Retinal pigment epithelial cell (primary cell): Measurements from ENCODE around the gene PXN.

Experiments used
- DNase-seq: peaks from one replicate; pipeline ENCODE4 v3.0.0-alpha.2; 2010; ENCODE audit warnings: low read depth
- H3K4me3 ChIP-seq: 2 replicates; pipeline ENCODE4 v1.5.1; 2011; ENCODE audit warnings: mild to moderate bottlenecking, low read length, control low read depth, moderate library complexity
- TF ChIP-seq, protein P1 (sequence below): conservative IDR thresholded peaks from 2 replicates; pipeline ENCODE4 v1.5.1; 2011; ENCODE audit warnings: low read depth, low read length, control low read depth, inconsistent platforms

The PXN gene

DNA sequence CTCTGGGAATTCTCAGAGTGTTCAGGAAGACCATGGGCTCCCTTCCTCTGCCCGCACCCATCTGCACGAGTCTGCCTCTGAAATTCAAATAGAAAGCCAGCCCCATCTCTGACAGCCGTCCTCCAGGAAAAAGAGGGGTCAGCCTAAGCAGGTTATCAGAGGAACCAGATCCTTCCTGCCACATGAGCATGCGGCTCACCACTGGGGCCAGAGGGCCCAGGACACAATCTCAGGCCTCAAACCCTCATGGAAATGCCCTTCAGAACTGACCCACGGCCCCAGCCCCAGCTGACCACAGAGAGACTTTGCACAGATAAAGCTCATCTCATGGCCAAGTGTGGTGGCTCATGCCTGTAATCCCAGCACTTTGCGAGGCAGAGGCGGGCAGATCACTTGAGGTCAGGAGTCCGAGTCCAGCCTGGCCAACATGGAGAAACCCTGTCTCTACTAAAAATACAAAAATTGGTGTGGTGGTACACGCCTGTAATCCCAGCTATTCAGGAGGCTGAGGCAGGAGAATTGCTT is 23.2 kb downstream of the PXN start:
- DNase-seq: no peak
- H3K4me3 ChIP-seq: no peak overlapping the region
- TF ChIP-seq, protein P1, sequence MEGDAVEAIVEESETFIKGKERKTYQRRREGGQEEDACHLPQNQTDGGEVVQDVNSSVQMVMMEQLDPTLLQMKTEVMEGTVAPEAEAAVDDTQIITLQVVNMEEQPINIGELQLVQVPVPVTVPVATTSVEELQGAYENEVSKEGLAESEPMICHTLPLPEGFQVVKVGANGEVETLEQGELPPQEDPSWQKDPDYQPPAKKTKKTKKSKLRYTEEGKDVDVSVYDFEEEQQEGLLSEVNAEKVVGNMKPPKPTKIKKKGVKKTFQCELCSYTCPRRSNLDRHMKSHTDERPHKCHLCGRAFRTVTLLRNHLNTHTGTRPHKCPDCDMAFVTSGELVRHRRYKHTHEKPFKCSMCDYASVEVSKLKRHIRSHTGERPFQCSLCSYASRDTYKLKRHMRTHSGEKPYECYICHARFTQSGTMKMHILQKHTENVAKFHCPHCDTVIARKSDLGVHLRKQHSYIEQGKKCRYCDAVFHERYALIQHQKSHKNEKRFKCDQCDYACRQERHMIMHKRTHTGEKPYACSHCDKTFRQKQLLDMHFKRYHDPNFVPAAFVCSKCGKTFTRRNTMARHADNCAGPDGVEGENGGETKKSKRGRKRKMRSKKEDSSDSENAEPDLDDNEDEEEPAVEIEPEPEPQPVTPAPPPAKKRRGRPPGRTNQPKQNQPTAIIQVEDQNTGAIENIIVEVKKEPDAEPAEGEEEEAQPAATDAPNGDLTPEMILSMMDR: no peak

GRCh38 chr12:120241561-120242274 is 23.8 kb downstream of the PXN start:
- no peak for DNase-seq
- TF ChIP-seq, protein P1: no peak
- no peak overlapping the region for H3K4me3 ChIP-seq

DNA sequence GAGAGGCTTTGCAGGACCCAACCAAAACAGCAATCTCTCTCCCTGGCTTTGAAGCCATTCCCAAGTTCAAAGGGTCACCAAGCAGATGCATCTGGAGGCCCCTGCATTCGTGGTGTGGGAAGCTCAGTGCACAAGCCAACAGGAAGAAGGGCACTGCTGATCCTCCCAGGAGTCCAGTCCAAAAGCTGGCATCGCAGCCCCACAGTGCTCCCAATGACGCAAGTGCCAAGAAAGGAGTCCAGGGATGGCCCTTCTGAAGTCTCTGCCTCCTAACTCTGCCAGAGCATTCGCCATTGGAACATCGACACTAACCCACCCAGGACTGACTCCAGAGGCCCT is 25.1 kb downstream of the PXN start:
- no peak for DNase-seq
- TF ChIP-seq, protein P1: no peak
- no peak overlapping the region for H3K4me3 ChIP-seq

DNA sequence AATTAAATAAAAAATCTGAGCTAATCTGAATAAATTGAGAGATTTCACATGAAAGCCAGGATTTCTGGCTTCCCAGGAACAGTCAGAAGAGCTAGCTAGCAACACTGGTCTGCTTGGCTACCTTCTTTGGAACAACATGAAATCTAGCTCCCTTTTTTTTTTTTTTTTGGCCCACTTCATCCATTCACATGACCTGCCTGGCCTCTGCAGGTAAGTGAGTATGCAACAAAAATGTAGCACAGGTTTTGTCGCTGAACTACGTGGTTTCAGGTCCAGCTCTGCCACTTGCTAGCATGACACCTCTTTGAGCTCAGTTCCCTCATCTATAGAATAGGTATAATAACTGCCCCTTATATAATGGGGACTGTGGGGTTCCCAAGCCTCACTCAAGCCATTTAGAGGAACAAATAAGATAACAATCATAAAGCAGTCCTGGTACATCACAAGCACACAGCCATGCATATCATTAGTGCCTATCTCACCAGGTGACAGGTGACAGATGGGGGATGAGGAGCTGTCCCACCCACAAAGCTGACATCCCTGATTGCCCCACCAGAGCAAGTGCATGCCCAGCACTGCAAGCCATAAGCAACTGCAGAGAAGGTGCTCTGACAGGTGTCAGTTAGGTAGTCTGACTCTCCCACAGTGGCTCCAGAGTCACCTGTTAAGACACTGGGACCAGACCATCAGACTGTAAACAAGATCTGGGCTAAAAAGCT is 25.6 kb downstream of the PXN start:
- H3K4me3 ChIP-seq: no peak overlapping the region
- TF ChIP-seq, protein P1: no peak
- no peak for DNase-seq

GRCh38 chr12:120238839-120239445 is 26.6 kb downstream of the PXN start:
- no peak overlapping the region for H3K4me3 ChIP-seq
- no peak for DNase-seq

DNA sequence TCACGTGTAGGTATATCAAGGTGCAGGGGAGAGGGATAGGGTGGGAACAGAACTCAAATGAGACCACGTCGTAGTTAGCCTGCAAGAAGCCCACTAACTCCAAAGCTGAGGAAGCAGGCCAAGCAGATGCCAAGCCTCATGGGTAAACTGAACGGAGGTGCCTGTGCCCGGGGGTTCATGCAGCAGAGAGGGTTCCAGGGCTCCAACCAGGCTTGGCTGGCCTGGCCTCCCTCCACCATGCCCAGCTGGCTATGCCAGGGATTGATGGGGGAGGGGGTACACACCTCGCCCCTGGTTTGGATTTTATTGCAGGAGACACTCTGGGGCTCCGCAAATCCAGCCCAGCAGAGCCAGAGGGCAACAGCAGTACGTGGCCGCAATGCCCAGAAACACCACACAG is 27.3 kb downstream of the PXN start:
- no peak overlapping the region for H3K4me3 ChIP-seq
- TF ChIP-seq, protein P1: no peak
- no peak for DNase-seq

More at GRCh38 chr12:120238839-120239445, 26.6 kb downstream of the PXN start:
- TF ChIP-seq, protein P1: no peak
